HEK293 (cell line): ENCODE results near the gene TNNT2.

Experiments used
- CTCF ChIA-PET: fragments of 350-600 bp; formaldehyde crosslinking; extraction: SDS; loops from one replicate; lab custom pipeline; 2021; ENCODE audit warnings: antibody characterized with exemption; lab: Yijun Ruan, JAX
- POLR2A ChIA-PET: fragments of 300-600 bp; formaldehyde crosslinking; extraction: SDS; loops from one replicate; lab custom pipeline; 2020; ENCODE audit warnings: antibody characterized with exemption, inconsistent platforms; lab: Yijun Ruan, JAX
- H3K27ac ChIP-seq: fragments of 200-500 bp; sonication (Bioruptor generic); 2 replicates; pipeline ENCODE4 v1.5.1; 2014; ENCODE audit warnings: low read depth, low read length, control low read depth, inconsistent platforms; ENCODE audit errors: extremely low read depth
- H3K36me3 ChIP-seq, 2 experiments: fragments of 200-500 bp in 1 of 2; sonication (Bioruptor generic) in 1 of 2; 1 replicate in 1 of 2; 2 replicates in 1 of 2; pipeline ENCODE4 v1.5.1; 2014 to 2017; ENCODE audit warnings: inconsistent platforms in 2 of 2, low read length in 2 of 2; ENCODE audit not compliant: control insufficient read depth in 2 of 2, insufficient read depth in 1 of 2
- H3K4me1 ChIP-seq: fragments of 200-500 bp; sonication (Bioruptor generic); 2 replicates; pipeline ENCODE4 v1.5.1; 2014; ENCODE audit warnings: mild to moderate bottlenecking, low read length, inconsistent platforms; ENCODE audit not compliant: control insufficient read depth, insufficient read depth
- H3K4me3 ChIP-seq: 2 replicates; pipeline ENCODE4 v1.5.1; 2011; ENCODE audit warnings: low read depth, mild to moderate bottlenecking, control low read depth, low read length, moderate library complexity
- H3K9me3 ChIP-seq: fragments of 200-500 bp; sonication (Bioruptor generic); 2 replicates; pipeline ENCODE4 v1.5.1; 2014; ENCODE audit warnings: low read depth, low read length, inconsistent platforms; ENCODE audit not compliant: control insufficient read depth, insufficient read depth
- GLIS2 ChIP-seq: fragments of 450-650 bp; formaldehyde crosslinking; IDR thresholded peaks from 2 replicates; pipeline ENCODE4 v1.5.1; 2016; ENCODE audit warnings: missing biosample characterization, missing genetic modification characterization
- KLF8 ChIP-seq: fragments of 450-650 bp; formaldehyde crosslinking; IDR thresholded peaks from 2 replicates; pipeline ENCODE4 v1.5.1; 2016; ENCODE audit warnings: missing biosample characterization, missing genetic modification characterization
- SP2 ChIP-seq: fragments of 450-650 bp; formaldehyde crosslinking; IDR thresholded peaks from 2 replicates; pipeline ENCODE4 v1.5.1; 2016; ENCODE audit warnings: missing biosample characterization, missing genetic modification characterization
- ZBTB20 ChIP-seq: fragments of 450-650 bp; formaldehyde crosslinking; IDR thresholded peaks from 2 replicates; pipeline ENCODE4 v1.5.1; 2016; ENCODE audit warnings: missing biosample characterization, missing genetic modification characterization
- ZFP3 ChIP-seq: fragments of 450-650 bp; formaldehyde crosslinking; IDR thresholded peaks from 2 replicates; pipeline ENCODE4 v1.5.1; 2016; ENCODE audit warnings: low read depth, missing biosample characterization, missing genetic modification characterization
- ZIC2 ChIP-seq: fragments of 450-650 bp; formaldehyde crosslinking; IDR thresholded peaks from 2 replicates; pipeline ENCODE4 v1.5.1; 2016; ENCODE audit warnings: missing biosample characterization, missing genetic modification characterization
- ZNF114 ChIP-seq: fragments of 450-650 bp; formaldehyde crosslinking; IDR thresholded peaks from 2 replicates; pipeline ENCODE4 v1.5.0; 2017; ENCODE audit warnings: missing biosample characterization, missing genetic modification characterization
- ZNF132 ChIP-seq: fragments of 450-650 bp; formaldehyde crosslinking; IDR thresholded peaks from 2 replicates; pipeline ENCODE4 v1.5.1; 2017; ENCODE audit warnings: missing biosample characterization, missing genetic modification characterization, borderline replicate concordance
- ZNF138 ChIP-seq: fragments of 450-650 bp; formaldehyde crosslinking; IDR thresholded peaks from 2 replicates; pipeline ENCODE4 v1.5.1; 2016; ENCODE audit warnings: missing biosample characterization, missing genetic modification characterization, borderline replicate concordance
- ZNF404 ChIP-seq: fragments of 450-650 bp; formaldehyde crosslinking; IDR thresholded peaks from 2 replicates; pipeline ENCODE4 v1.5.1; 2017; ENCODE audit warnings: missing biosample characterization, missing genetic modification characterization
- ZNF501 ChIP-seq: fragments of 450-650 bp; formaldehyde crosslinking; IDR thresholded peaks from 2 replicates; pipeline ENCODE4 v1.5.1; 2016; ENCODE audit warnings: missing biosample characterization, missing genetic modification characterization
- ZNF529 ChIP-seq: fragments of 450-650 bp; formaldehyde crosslinking; IDR thresholded peaks from 2 replicates; pipeline ENCODE4 v1.5.1; 2017; ENCODE audit warnings: missing genetic modification characterization, missing biosample characterization; ENCODE audit not compliant: insufficient replicate concordance
- ZNF530 ChIP-seq: fragments of 450-650 bp; formaldehyde crosslinking; IDR thresholded peaks from 2 replicates; pipeline ENCODE4 v1.5.1; 2016; ENCODE audit warnings: low read depth, missing biosample characterization, missing genetic modification characterization
- ZNF747 ChIP-seq: fragments of 450-650 bp; formaldehyde crosslinking; IDR thresholded peaks from 2 replicates; pipeline ENCODE4 v1.5.1; 2016; ENCODE audit warnings: missing biosample characterization, missing genetic modification characterization
- TF ChIP-seq, protein P1 (sequence below): fragments of 450-650 bp; formaldehyde crosslinking; optimal IDR thresholded peaks from 2 replicates; pipeline ENCODE3; 2016; ENCODE audit warnings: missing biosample characterization, mild to moderate bottlenecking, missing genetic modification characterization
- TF ChIP-seq, protein P2 (sequence below): fragments of 450-650 bp; formaldehyde crosslinking; IDR thresholded peaks from 2 replicates; pipeline ENCODE4 v1.5.1; 2016; ENCODE audit warnings: missing biosample characterization, missing genetic modification characterization
- TF ChIP-seq, protein P3 (sequence below): fragments of 450-650 bp; formaldehyde crosslinking; IDR thresholded peaks from 2 replicates; pipeline ENCODE4 v1.5.1; 2016; ENCODE audit warnings: missing biosample characterization, missing genetic modification characterization, borderline replicate concordance
- TF ChIP-seq, protein P4 (sequence below): fragments of 450-650 bp; formaldehyde crosslinking; IDR thresholded peaks from 2 replicates; pipeline ENCODE4 v1.5.1; 2016; ENCODE audit warnings: missing biosample characterization, missing genetic modification characterization

TNNT2 gene

DNA sequence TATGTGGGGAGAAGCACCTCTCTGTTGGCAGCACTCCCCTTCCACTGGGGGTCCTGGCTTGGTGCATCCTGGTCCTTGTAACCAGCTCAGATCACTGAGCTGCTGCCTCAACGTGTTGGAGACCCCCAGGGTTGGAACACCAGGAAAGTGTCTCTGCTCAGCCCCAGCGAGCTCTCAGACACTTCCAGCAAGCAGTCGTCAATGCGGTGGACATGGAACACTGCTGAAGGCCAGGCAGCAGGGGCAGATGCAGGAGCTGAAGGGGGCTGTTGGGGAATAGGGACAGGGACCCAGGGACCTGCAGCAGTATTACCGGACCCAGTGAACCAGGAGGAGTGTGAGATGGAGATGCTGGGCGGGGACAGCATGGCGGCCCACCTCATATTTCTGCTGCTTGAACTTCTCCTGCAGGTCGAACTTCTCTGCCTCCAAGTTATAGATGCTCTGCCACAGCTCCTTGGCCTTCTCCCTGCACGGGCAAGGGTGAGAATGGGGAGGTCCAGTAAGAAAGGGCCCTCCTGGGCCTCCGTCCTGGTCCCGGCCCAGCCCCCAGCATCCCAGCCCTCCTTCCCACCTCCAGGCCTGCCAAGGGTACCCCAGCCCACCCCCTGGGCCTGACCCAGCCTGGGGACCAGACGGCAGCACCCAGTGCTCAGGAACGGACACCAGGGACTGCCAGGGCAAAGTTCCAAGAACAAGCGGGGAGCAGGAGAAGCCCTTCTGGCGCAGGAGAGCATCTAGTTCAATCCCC, 16.4 kb downstream of the TNNT2 start:
- POLR2A ChIA-PET, result interaction anchor here (1.0 kb wide), 1 partner anchor 15 kb away, joined by 3 read pairs; no protein-coding TSS in a partner anchor
- H3K4me3 ChIP-seq, result no peak overlapping the region
- no peak for TF ChIP-seq ZIC2 (tag by site-specific recombination)
- TF ChIP-seq ZNF114 (tag by site-specific recombination), result no peak
- TF ChIP-seq, protein P1, sequence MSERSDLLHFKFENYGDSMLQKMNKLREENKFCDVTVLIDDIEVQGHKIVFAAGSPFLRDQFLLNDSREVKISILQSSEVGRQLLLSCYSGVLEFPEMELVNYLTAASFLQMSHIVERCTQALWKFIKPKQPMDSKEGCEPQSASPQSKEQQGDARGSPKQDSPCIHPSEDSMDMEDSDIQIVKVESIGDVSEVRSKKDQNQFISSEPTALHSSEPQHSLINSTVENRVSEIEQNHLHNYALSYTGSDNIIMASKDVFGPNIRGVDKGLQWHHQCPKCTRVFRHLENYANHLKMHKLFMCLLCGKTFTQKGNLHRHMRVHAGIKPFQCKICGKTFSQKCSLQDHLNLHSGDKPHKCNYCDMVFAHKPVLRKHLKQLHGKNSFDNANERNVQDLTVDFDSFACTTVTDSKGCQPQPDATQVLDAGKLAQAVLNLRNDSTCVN (tag by site-specific recombination), result no peak
- no peak for TF ChIP-seq SP2 (tag by site-specific recombination)
- TF ChIP-seq ZNF501 (tag by site-specific recombination), result no peak
- TF ChIP-seq, all 188 proteins: peak for 0
- no peaks in the 10 kb centered on the region for H3K4me1 ChIP-seq
- H3K27ac ChIP-seq, result no peak overlapping the region
- CTCF ChIA-PET, result interaction anchor here (0.6 to 8.3 kb wide), 44 partner anchors 8 to 456 kb away, joined by 3 to 145 read pairs (median 5); partner anchors contain the start of genes PKP1 and TNNT2
- H3K9me3 ChIP-seq, result no peaks in the 10 kb centered on the region
- H3K36me3 ChIP-seq, result no peaks in the 10 kb centered on the region

DNA sequence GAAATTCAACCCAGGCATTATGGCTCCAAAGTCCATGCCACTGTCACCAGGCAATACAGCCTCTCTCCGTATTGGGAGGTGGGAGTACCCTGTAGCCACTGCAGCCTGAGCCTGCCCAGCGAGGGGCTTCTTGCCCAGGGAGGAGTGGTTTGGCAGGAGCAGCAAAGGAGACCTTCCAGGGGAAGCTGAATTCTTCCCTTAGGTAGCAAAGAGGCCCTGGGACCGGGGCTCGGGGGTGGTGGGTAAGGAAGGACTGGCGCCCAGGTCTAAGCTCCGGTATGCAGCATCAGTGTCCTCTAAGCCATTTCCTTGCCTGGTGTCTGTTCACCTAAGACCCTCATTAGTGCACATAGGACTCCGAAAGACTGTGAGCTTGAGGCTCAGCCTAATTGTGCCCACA, 17.0 kb downstream of the TNNT2 start:
- H3K4me1 ChIP-seq, result no peaks in the 10 kb centered on the region
- H3K27ac ChIP-seq, result no peak overlapping the region
- CTCF ChIA-PET, result interaction anchor here (0.6 to 8.3 kb wide), 21 partner anchors 13 to 455 kb away, joined by 3 to 145 read pairs (median 5); no protein-coding TSS in a partner anchor
- POLR2A ChIA-PET, result no interaction called here
- no peak overlapping the region for H3K4me3 ChIP-seq
- H3K9me3 ChIP-seq, result no peaks in the 10 kb centered on the region
- TF ChIP-seq ZNF529 (no peak), ZFP3 (no peak), ZBTB20 (no peak), ZNF747 (no peak), ZNF132 (no peak), ZNF404 (tag by site-specific recombination) (no peak), ZNF138 (tag by site-specific recombination) (no peak), GLIS2 (tag by site-specific recombination) (no peak), ZNF530 (tag by site-specific recombination) (no peak), KLF8 (no peak)
- TF ChIP-seq, protein P2, sequence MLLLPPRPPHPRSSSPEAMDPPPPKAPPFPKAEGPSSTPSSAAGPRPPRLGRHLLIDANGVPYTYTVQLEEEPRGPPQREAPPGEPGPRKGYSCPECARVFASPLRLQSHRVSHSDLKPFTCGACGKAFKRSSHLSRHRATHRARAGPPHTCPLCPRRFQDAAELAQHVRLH (tag by site-specific recombination), result no peak
- TF ChIP-seq, protein P3, sequence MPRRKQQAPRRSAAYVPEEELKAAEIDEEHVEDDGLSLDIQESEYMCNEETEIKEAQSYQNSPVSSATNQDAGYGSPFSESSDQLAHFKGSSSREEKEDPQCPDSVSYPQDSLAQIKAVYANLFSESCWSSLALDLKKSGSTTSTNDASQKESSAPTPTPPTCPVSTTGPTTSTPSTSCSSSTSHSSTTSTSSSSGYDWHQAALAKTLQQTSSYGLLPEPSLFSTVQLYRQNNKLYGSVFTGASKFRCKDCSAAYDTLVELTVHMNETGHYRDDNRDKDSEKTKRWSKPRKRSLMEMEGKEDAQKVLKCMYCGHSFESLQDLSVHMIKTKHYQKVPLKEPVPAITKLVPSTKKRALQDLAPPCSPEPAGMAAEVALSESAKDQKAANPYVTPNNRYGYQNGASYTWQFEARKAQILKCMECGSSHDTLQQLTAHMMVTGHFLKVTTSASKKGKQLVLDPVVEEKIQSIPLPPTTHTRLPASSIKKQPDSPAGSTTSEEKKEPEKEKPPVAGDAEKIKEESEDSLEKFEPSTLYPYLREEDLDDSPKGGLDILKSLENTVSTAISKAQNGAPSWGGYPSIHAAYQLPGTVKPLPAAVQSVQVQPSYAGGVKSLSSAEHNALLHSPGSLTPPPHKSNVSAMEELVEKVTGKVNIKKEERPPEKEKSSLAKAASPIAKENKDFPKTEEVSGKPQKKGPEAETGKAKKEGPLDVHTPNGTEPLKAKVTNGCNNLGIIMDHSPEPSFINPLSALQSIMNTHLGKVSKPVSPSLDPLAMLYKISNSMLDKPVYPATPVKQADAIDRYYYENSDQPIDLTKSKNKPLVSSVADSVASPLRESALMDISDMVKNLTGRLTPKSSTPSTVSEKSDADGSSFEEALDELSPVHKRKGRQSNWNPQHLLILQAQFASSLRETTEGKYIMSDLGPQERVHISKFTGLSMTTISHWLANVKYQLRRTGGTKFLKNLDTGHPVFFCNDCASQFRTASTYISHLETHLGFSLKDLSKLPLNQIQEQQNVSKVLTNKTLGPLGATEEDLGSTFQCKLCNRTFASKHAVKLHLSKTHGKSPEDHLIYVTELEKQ (tag by site-specific recombination), result no peak
- TF ChIP-seq, protein P4, sequence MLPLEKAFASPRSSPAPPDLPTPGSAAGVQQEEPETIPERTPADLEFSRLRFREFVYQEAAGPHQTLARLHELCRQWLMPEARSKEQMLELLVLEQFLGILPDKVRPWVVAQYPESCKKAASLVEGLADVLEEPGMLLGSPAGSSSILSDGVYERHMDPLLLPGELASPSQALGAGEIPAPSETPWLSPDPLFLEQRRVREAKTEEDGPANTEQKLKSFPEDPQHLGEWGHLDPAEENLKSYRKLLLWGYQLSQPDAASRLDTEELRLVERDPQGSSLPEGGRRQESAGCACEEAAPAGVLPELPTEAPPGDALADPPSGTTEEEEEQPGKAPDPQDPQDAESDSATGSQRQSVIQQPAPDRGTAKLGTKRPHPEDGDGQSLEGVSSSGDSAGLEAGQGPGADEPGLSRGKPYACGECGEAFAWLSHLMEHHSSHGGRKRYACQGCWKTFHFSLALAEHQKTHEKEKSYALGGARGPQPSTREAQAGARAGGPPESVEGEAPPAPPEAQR, result no peak
- no peaks in the 10 kb centered on the region for H3K36me3 ChIP-seq
